Parathyroid adenoma (tissue), 2 donors: ENCODE measurements around the gene CCDC188.

ENCODE experiments used
- H2AFZ ChIP-seq: fragments of 300-600 bp; sonication (generic); one replicate; pipeline ENCODE4 v1.7.0; 2017; ENCODE audit warnings: antibody characterized with exemption, mild to moderate bottlenecking
- H3K27ac ChIP-seq: fragments of 300-600 bp; sonication (generic); one replicate; pipeline ENCODE4 v1.7.0; 2017
- H3K27me3 ChIP-seq: fragments of 300-600 bp; sonication (generic); one replicate; pipeline ENCODE4 v1.7.0; 2017; ENCODE audit warnings: low read length; ENCODE audit not compliant: control insufficient read depth, insufficient read depth
- H3K36me3 ChIP-seq: fragments of 300-600 bp; sonication (generic); one replicate; pipeline ENCODE4 v1.7.0; 2017; ENCODE audit warnings: low read length; ENCODE audit not compliant: control insufficient read depth, insufficient read depth
- H3K4me1 ChIP-seq: fragments of 300-600 bp; sonication (generic); one replicate; pipeline ENCODE4 v1.7.0; 2017; ENCODE audit warnings: control low read depth
- H3K4me2 ChIP-seq: fragments of 300-600 bp; sonication (generic); one replicate; pipeline ENCODE4 v1.7.0; 2017; ENCODE audit warnings: low read length
- H3K4me3 ChIP-seq: fragments of 300-600 bp; sonication (generic); one replicate; pipeline ENCODE4 v1.7.0; 2017; ENCODE audit warnings: low read depth, low read length
- H3K79me2 ChIP-seq: fragments of 300-600 bp; sonication (generic); one replicate; pipeline ENCODE4 v1.7.0; 2017; ENCODE audit warnings: control low read depth
- H3K9ac ChIP-seq: fragments of 300-600 bp; sonication (generic); one replicate; pipeline ENCODE4 v1.7.0; 2017; ENCODE audit warnings: mild to moderate bottlenecking
- H3K9me3 ChIP-seq: fragments of 300-600 bp; sonication (generic); one replicate; pipeline ENCODE4 v1.7.0; 2017; ENCODE audit warnings: low read length; ENCODE audit not compliant: control insufficient read depth
- TF ChIP-seq, protein P1 (sequence below): fragments of 300-600 bp; sonication (generic); IDR thresholded peaks from one replicate; pipeline ENCODE4 v1.7.0; 2017; ENCODE audit warnings: antibody characterized with exemption, mild to moderate bottlenecking
- donor health status: primary hyperparathyroidism.

Gene CCDC188

DNA sequence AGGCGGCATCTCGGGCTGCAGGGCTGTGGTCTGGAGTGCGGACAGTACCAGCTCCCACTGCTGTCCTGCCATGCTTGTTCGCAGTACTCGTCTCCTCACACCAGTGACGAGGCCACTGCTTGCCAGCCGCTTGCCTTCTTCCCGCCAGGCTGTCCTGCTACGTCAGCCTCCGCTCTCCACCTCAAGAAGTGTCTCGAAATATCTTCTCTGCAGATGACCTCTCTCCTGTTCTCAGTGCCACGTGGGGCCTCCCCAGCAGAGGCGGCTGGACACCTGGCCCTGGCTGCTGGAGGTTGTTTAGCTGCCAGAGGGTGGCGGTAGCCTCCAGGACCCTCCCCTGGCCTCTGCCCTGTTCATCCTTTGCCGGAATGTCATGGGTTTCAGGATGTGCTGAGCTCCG is 3.1 kb upstream of the CCDC188 start:
- no peaks in the 10 kb centered on the region for H3K36me3 ChIP-seq
- TF ChIP-seq, protein P1, sequence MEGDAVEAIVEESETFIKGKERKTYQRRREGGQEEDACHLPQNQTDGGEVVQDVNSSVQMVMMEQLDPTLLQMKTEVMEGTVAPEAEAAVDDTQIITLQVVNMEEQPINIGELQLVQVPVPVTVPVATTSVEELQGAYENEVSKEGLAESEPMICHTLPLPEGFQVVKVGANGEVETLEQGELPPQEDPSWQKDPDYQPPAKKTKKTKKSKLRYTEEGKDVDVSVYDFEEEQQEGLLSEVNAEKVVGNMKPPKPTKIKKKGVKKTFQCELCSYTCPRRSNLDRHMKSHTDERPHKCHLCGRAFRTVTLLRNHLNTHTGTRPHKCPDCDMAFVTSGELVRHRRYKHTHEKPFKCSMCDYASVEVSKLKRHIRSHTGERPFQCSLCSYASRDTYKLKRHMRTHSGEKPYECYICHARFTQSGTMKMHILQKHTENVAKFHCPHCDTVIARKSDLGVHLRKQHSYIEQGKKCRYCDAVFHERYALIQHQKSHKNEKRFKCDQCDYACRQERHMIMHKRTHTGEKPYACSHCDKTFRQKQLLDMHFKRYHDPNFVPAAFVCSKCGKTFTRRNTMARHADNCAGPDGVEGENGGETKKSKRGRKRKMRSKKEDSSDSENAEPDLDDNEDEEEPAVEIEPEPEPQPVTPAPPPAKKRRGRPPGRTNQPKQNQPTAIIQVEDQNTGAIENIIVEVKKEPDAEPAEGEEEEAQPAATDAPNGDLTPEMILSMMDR, result no peak
- H3K9ac ChIP-seq, result no peak overlapping the region
- no peak overlapping the region for H3K4me2 ChIP-seq
- H3K27ac ChIP-seq, result no peak overlapping the region
- no peaks in the 10 kb centered on the region for H3K79me2 ChIP-seq
- no peaks in the 10 kb centered on the region for H3K4me1 ChIP-seq
- no peak overlapping the region for H2AFZ ChIP-seq
- no peaks in the 10 kb centered on the region for H3K27me3 ChIP-seq
- no peak overlapping the region for H3K4me3 ChIP-seq
- no peaks in the 10 kb centered on the region for H3K9me3 ChIP-seq

DNA sequence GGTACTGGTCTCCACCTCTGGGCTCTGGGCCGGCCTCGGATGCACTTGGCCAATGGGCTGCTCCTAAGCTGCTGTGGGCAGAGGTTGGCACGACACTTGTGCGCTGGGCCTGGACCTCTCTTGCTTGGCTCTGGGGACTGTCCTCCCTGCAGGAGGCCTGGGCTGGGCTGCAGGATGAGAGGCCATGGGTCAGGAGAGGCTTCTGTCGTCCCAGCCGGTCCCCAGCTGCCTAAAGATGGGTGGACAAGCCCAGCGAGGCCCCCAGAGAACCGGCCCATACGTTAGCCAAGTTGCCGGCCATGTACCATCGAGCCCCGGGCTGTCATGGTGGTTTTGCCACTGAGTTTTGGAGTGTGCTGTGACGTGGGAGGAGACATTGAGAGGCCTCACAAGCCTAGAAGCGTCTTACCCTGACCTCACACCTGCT is 1.6 kb upstream of the CCDC188 start:
- Histone ChIP-seq H3K9ac (no peak overlapping the region), H3K4me3 (no peak overlapping the region), H3K4me2 (no peak overlapping the region), H3K4me1 (no peaks in the 10 kb centered on the region), H3K27me3 (no peaks in the 10 kb centered on the region), H3K27ac (no peak overlapping the region), H3K9me3 (no peaks in the 10 kb centered on the region), H3K36me3 (no peaks in the 10 kb centered on the region), H3K79me2 (no peaks in the 10 kb centered on the region), H2AFZ (no peak overlapping the region)
- TF ChIP-seq, protein P1, result no peak

DNA sequence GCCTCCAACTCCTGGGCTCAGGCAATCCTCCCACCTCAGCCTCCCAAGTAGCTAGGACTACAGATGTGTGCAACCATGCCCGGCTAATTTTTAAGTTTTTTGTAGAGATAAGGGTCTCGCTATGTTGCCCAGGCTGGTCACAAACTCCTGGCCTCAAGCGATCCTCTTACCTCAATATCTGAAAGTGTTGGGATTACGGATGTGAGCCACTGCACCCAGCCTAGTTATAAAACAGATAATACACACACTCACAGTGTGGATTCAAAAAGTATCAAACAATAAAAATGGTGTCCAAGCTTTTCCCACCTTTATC is 377 bp upstream of the CCDC188 start:
- Histone ChIP-seq H3K36me3 (no peaks in the 10 kb centered on the region), H2AFZ (no peak overlapping the region), H3K4me1 (no peaks in the 10 kb centered on the region), H3K27me3 (no peaks in the 10 kb centered on the region), H3K4me3 (no peak overlapping the region), H3K27ac (no peak overlapping the region), H3K9me3 (no peaks in the 10 kb centered on the region), H3K4me2 (no peak overlapping the region), H3K79me2 (no peaks in the 10 kb centered on the region), H3K9ac (no peak overlapping the region)
- TF ChIP-seq, protein P1, result no peak

DNA sequence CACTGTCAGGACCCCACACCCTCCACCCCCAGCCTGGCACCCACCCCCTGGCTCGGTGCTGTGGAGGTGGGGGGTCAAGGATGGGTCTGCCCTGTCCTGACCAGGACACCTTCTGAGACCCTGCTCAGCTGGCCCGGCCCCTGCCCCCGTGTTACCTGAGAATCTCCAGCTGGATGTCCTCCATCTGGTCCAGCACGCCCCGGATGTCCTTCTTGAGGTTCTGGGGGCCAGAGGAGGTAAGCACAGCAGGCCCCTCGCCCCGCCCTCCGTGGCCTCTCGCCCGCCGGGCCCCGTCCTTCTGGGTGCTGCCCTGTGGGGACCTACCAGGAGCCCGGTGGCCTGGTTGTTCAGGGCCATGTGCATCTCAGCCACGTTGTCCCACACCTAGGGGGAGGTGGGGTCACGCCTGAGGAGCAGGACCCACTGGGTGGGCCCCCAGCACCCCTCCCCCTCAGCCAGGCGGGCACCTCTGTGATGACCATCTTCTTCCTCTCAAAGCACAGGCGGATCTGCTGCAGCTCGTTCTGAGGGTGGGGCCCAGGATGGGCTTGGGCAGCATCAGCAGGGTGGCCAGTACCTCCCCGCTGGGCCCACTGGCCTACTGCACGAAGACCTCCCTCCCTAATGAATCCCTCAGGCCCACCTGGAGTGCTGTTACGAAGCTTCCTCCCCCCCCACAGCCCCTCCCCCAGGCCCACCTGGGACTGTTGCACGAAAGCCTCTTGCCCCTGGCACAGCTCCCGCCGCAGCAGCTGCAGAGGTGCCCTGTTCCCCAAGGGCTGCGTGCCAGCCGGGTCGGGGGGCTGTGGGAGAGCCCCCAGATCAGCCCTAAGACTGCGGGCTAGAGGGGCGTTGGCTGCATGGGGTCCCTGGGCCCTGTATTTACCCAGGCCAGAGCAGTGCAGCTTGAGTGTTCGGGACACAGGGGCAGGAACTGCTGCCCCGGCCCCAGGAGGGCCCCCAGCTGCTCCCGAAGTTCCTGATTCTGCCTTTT is 1.3 kb downstream of the CCDC188 start:
- no peaks in the 10 kb centered on the region for H3K4me1 ChIP-seq
- no peak overlapping the region for H2AFZ ChIP-seq
- no peaks in the 10 kb centered on the region for H3K36me3 ChIP-seq
- H3K4me3 ChIP-seq, result no peak overlapping the region
- no peak overlapping the region for H3K9ac ChIP-seq
- H3K27ac ChIP-seq, result no peak overlapping the region
- no peaks in the 10 kb centered on the region for H3K27me3 ChIP-seq
- H3K9me3 ChIP-seq, result no peaks in the 10 kb centered on the region
- H3K79me2 ChIP-seq, result no peaks in the 10 kb centered on the region
- H3K4me2 ChIP-seq, result no peak overlapping the region
- TF ChIP-seq, protein P1, result no peak

DNA sequence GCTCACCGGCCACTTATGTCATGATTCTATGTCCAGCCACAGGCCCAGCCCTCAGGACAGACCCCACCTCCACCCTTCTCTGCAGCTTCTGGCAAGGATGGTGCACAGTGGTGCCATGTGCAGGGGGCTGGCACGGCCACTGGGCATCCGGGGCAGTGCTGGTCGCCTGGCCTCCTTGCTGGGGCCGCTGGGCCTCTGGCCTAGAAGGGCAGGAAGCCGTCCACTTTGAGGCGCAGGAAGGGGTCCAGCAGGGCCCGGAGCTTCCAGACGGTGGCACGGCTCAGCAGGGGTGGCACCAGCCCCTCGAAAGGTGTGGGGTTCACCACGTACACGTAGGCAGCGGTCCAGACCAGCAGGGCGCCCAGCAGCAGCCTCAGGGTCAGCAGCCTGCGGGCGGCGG is 2.4 kb downstream of the CCDC188 start:
- H2AFZ ChIP-seq, result no peak overlapping the region
- no peak overlapping the region for H3K9ac ChIP-seq
- H3K4me1 ChIP-seq, result no peaks in the 10 kb centered on the region
- H3K4me2 ChIP-seq, result no peak overlapping the region
- TF ChIP-seq, protein P1, result no peak
- H3K36me3 ChIP-seq, result no peaks in the 10 kb centered on the region
- no peaks in the 10 kb centered on the region for H3K27me3 ChIP-seq
- no peaks in the 10 kb centered on the region for H3K79me2 ChIP-seq
- no peak overlapping the region for H3K27ac ChIP-seq
- H3K9me3 ChIP-seq, result no peaks in the 10 kb centered on the region
- H3K4me3 ChIP-seq, result no peak overlapping the region
